Posterior cingulate gyrus (tissue), 11 donors: ENCODE results near the gene TTC39C.

Experiments
- DNase-seq, 10 donors: peaks; one replicate each; pipeline versions ENCODE4 v3.0.0 to v3.0.0-alpha.2; 2020 to 2021; ENCODE audit warnings: mixed read lengths in 3 of 10
- intact Hi-C: fragments of 100-400 bp; cut with DNase I; formaldehyde crosslinking; loops from one replicate; pipeline ENCODE4 v1.15.1; 2023

The TTC39C gene

GRCh38 chr18:24014062-24014985 lies at the start of gene TTC39C:
TTC39C (plus strand) TSS chr18:24014754; CDS start chr18:24014872, 118 bp downstream.
- intact Hi-C loops = no loop called here
- DNase-seq = peak in 9 of 10 donors; percentile 29 to 94 (median 64)

DNA sequence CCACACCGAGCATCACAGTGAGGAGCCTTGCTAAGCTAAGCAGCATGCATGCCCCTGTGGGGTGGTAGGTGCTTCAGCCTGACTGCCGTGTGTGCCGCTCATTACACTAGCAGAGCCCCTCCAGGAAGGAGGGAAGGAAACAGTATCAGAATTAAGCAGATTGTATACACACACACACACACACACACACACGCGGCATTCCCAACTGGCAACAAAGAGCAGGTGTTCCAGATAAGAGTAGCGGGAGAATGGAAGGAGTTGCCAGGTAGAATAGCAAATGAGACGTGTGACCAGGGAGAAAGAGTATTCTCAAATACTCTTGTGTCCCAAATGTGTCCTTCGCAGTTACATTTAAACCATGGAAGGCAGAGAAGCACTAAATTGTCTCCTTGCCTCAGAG lies 47.6 kb upstream of the TTC39C start:
- intact Hi-C loops = no loop called here
- DNase-seq = no peak

- DNase-seq = no peak
- intact Hi-C loops = no loop called here
Observed at GRCh38 chr18:23967321-23968089, 47.0 kb upstream of the TTC39C start.

DNA sequence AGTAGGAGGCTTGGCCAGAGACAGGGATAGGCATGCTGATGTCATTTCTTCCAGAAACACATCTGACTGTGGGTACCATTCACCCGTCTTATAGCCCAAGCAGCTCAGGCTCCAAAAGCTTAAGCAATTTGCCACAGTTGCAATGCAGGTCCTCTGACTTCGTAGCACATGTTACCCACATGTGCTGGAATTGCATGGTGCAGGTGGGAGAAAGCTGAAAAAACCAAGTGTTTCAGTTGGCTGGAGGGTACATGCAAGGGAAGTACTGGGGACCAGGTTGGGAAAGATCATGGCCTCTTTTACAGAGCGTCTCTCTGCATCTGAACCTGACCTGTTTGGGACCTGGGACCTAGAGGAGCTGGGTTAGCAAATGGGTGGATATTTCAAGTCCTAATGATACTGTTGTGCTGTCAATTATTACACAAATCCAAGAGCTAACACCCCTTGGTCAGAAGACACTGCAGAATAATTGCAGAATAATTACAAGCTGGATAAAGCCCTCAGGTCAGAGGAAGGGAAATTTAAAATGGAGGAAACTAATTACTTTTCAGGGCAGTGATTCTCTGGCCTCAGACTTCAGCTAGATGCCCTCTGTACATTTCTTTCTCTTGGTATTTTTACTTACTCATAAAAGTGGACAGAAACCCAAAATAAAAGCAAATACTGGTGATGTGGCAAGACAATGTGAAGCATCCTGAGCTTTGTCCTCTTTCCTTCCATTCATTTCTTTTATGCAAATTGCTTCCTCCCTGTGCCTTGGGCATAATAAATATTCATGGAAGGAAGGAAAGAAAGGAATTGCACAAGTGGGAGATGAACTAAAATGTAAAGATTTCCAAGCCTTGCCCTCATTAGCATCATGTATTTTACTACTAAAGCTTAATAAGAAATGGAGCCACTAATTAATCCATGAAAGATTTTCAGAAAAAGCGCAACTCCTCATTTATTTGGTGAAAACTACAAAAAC lies 45.6 kb upstream of the TTC39C start:
- intact Hi-C loops = no loop called here
- DNase-seq = no peak

- no peak for DNase-seq
- intact Hi-C loops = no loop called here
Observed at GRCh38 chr18:23969664-23970063, 44.9 kb upstream of the TTC39C start.

- DNase-seq = no peak
- intact Hi-C loops = no loop called here
Observed at GRCh38 chr18:23970161-23971096, 44.1 kb upstream of the TTC39C start.

- intact Hi-C loops = no loop called here
Observed at GRCh38 chr18:23971097-23971440, 43.5 kb upstream of the TTC39C start.

GRCh38 chr18:23971666-23972230 lies 42.8 kb upstream of the TTC39C start:
- DNase-seq = no peak
- intact Hi-C loops = no loop called here

More at GRCh38 chr18:23971097-23971440, 43.5 kb upstream of the TTC39C start:
- no peak for DNase-seq

DNA sequence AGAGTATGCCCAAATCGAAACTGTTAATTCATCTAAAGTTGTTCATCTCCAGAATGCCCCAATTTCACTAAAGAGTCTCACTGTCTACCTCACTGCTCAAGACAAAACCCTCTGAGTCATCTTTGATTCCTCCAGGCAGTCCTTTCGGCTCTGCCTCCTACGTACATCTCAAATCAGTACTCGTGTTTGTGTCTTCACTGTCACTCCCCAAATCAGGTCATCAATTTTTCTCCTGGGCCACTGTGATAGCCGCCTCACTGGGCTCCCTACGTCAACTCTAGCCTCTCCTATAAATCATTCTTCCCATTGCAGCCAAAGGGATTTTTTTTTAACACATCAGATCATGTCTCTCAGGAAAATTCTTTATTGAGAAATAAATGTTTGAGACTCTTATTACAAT lies 42.1 kb upstream of the TTC39C start:
- no peak for DNase-seq
- intact Hi-C loops = no loop called here

- DNase-seq = no peak
- intact Hi-C loops = no loop called here
Observed at GRCh38 chr18:23977103-23977502, 37.5 kb upstream of the TTC39C start.

DNA sequence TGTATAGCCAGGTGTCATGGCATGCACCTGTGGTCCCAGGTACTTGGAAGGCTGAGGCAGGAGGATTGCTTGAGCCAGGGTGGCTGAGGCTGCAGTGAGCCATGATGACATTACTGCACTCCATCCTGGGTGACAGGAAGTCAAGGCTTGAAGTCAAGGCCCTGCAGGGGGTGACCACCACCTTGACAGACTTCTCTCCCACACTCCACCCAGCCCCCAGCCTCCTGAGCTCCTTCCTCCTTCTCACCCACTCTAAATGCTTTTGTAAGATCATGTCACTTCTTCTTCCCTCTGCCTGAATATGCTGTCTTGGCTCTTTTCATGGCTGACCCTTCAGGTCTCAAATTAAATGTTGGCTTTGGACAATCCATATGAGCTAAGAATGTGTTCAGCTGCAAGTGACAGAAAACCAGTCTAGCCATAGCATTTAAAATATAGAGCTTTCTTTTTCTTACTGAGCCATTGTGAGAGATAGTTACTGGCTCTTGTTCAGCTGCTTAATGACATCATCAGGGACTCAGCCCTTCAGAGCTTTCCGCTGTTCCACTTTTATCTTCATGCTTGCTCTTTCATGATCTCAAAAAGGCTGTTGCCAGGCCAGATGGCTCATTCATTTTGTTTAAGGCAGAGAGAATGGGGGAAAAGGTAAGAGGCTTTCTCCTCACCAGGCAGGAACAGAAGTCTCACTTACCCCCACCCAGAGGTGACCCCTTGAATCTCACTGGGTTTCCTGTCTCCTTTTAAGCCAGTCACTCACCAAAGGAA lies 36.7 kb upstream of the TTC39C start:
- no peak for DNase-seq
- intact Hi-C loops = no loop called here

DNA sequence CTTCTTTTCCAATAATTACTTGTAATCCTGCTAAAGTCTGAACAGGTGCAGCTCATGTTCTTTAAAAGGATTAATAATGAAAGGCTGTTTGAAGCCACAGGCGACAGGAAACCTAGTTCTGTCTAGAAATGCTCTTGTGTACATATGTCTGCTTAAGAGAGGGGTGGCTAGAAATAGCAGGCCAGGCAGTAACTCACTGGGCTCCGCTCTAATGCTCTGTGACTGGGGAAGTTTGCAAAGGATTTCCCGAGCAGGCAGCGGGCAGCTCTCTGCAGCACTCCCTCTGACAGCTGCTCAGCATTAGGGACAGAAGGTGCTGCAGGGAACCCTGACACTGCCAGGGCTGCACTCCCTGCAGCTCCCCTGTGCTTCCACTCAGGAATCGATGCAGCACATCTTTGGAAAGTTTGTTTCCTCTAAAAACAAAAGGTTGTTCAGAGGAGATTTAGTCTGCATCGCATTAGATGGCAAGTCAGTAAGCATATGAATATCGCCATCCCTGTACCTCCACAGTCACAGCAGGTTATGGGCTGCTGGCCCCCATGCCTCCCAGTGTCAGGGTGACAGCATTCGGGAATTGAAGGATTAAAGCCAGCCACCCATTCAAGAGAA lies 33.1 kb upstream of the TTC39C start:
- intact Hi-C loops = no loop called here
- DNase-seq = no peak

DNA sequence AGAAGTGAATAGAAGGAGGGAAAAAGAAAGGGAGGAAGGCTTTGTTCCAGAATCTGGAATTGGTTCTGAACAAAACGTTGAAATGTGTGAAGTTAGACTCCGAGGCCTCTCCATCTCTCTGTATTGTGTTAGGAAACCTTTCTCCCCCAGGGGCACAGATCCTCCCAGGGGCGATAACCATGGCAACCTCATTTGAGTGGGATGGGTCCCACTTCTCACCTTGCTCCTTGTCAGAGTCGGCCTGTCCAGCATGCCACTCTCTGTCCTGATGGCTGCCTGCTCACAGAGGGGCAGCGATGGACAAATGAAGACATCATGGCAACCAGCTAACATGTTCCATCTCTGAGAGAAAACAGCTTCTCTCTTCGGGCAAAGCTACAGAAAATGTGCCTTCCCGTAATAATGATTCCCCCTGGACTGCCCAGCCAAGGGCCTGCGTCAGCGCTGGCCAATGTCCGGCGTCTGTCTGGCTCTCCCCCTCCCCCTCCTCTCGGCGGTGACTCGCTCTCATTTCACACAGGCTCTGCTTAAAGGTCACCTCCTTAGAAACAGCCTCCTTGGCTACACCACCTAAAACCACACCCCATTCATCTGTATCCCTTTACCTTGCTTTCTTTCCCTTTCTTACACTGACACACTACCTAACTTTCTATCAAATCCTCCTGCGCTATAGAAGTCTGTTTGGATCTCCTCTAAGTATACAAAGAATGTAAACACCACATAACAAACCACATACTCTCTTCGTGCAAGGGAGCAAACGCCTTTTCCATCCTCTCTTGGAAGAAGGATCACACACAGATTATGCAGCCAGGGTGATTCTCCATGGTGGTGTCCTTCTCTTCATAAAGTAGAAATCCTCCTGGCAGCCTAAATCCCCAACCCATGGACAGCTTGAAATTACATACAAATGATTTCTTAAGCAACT lies 32.1 kb upstream of the TTC39C start:
- DNase-seq = peak in 1 of 10 donors; percentile 16
- intact Hi-C loops = no loop called here

GRCh38 chr18:23983112-23983511 lies 31.4 kb upstream of the TTC39C start:
- intact Hi-C loops = no loop called here
- no peak for DNase-seq

DNA sequence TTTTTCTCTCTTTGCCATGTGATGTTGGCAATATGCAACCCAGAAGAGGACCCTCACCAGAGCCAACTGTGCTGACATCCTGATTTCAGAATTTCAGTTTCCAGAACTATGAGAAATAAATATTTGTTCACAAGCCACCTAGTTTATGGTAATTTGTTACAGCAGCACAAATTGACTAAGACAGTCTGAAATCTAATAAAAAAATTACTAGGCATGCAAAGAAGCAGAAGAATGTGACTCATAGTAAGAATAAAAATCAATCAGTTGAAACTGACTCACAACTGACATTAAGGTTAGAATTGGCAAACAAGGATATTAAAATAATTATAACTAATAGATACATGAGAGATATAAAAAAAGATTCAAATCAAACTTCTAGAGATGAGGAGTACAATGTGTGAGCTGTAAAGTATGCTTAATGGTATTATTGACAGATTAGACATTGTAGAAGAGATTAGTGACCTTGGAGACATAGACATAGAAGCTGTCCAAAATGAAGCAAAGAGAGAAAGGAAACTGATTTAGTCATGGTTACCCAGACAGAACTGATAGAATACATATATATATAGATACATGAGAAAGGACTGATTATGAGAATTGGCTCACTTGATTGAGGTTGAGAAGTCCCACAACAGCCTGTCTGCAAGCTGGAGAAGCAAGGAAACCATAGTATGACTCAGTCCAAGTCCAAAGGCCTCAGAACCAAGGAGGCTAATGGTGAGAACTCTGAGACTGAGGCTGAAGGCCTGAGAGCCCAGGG lies 27.8 kb upstream of the TTC39C start:
- DNase-seq = no peak
- intact Hi-C loops = no loop called here
